ENCODE results near the gene PRKAG2. TPM values are rescaled to one million over a fixed set of nuclear protein-coding genes. Genes with fewer than 3 reads are reported as not detected.

PRKAG2 gene
- total RNA-seq, 1 donor from 2014 or later: 20.6 TPM

DNA sequence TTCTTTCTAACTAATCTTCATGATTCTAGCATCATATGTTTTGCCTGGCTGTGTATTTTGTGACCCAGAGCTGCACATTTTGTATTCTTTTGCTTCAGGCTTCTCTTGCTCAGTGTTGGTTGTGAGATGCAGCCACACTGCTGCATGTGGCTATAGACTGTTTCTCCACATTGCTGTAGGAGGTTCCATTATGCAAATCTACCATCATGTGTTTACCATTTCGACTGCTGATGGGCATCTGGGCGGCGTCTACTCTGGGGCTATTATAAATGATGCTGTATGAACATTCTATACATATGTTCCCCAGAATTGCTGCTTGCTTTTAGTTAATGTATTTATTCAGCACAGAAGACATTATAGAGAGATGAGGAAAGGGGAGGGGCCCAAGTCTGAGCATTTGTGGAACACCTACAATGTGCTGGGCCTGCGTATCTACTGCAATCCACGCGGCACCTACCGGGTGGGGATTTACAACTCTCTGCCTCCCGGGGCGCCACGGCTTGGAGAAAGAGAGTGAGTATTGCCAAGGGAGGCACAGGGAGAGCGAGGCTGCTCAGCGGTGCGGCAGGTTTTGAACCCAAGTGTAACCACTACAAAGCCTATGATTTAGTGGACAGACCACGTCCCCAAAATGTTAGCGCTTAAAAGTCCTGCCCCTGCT, 172.5 kb downstream of the PRKAG2 start:
- H3K4me1 Mint-ChIP-seq (ENCODE audit: low read depth): peaks cover 7% of the 10 kb centered on the region
- H3K36me3 Mint-ChIP-seq (ENCODE audit: insufficient read depth): no peaks in the 10 kb centered on the region
- H3K27ac Mint-ChIP-seq: no peak overlapping the region
- no peak overlapping the region for H3K4me3 Mint-ChIP-seq (ENCODE audit: low read depth)
- no peak for DNase-seq (ENCODE audit: low spot score, unreplicated experiment)
- H3K9me3 Mint-ChIP-seq (ENCODE audit: low read depth): peaks cover 6% of the 10 kb centered on the region
- H3K27me3 Mint-ChIP-seq: peaks cover 34% of the 10 kb centered on the region
- TF ChIP-seq, protein P1, sequence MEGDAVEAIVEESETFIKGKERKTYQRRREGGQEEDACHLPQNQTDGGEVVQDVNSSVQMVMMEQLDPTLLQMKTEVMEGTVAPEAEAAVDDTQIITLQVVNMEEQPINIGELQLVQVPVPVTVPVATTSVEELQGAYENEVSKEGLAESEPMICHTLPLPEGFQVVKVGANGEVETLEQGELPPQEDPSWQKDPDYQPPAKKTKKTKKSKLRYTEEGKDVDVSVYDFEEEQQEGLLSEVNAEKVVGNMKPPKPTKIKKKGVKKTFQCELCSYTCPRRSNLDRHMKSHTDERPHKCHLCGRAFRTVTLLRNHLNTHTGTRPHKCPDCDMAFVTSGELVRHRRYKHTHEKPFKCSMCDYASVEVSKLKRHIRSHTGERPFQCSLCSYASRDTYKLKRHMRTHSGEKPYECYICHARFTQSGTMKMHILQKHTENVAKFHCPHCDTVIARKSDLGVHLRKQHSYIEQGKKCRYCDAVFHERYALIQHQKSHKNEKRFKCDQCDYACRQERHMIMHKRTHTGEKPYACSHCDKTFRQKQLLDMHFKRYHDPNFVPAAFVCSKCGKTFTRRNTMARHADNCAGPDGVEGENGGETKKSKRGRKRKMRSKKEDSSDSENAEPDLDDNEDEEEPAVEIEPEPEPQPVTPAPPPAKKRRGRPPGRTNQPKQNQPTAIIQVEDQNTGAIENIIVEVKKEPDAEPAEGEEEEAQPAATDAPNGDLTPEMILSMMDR (IDR thresholded peaks at IDR 0.05; ENCODE audit: unreplicated experiment): no peak

DNA sequence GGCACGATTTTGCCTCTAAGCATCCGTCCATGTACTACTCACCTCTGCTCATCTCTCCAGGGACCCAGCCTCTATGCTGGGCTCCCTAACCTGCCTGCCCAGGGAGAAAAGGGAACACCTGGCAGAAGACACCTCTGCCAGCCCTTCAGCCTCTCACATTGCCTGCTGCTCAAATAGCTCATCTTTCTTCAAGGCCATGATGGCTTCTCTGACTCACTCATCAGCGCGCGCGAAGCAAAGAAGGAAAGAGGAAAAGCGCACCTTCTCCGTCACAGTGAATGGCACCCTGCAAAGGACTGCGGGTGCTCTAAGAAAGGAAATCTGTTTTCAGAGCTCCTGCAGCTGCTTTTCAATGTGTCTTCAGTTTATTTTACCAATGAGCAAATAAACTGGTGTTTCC, 174.0 kb downstream of the PRKAG2 start:
- Mint-ChIP-seq H3K4me1 (ENCODE audit: low read depth) (peaks cover 7% of the 10 kb centered on the region), H3K27me3 (peaks cover 39% of the 10 kb centered on the region), H3K9me3 (ENCODE audit: low read depth) (no peaks in the 10 kb centered on the region), H3K36me3 (ENCODE audit: insufficient read depth) (no peaks in the 10 kb centered on the region), H3K27ac (no peak overlapping the region), H3K4me3 (ENCODE audit: low read depth) (no peak overlapping the region)
- TF ChIP-seq, protein P1 (IDR thresholded peaks at IDR 0.05; ENCODE audit: unreplicated experiment): no peak
- DNase-seq (ENCODE audit: low spot score, unreplicated experiment): no peak

DNA sequence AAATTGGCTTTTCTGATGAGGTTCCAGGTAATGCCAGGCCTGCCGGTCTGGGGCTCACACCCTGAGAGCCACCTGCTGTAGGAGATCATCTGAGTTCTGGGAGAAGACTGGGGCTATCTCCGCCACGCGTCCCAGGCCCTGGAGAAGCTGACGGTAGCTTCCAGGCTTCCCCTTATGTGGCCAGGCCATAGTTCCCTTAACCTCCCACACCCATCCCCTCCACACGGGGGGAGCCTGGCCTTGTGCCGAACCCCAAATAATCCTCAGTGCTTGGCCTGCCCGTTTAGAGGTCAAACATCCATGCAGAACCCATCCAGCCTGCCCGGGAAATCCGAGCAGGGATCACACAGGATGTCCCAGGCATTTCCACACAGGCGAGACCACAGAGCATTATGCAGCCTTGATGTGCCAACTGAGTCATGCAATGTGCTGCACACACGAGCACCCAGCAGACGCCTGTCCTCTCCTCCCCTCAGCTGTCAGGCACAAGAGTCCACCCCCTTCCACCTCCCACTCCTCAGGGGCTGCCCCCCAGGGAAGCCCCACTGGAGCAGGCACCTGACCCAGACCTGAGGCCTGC, 176.2 kb downstream of the PRKAG2 start:
- Mint-ChIP-seq H3K4me1 (ENCODE audit: low read depth) (peaks cover 11% of the 10 kb centered on the region), H3K27ac (no peak overlapping the region), H3K4me3 (ENCODE audit: low read depth) (no peak overlapping the region), H3K9me3 (ENCODE audit: low read depth) (no peaks in the 10 kb centered on the region), H3K36me3 (ENCODE audit: insufficient read depth) (no peaks in the 10 kb centered on the region), H3K27me3 (peaks cover 30% of the 10 kb centered on the region)
- TF ChIP-seq, protein P1 (IDR thresholded peaks at IDR 0.05; ENCODE audit: unreplicated experiment): no peak
- DNase-seq (ENCODE audit: low spot score, unreplicated experiment): no peak

DNA sequence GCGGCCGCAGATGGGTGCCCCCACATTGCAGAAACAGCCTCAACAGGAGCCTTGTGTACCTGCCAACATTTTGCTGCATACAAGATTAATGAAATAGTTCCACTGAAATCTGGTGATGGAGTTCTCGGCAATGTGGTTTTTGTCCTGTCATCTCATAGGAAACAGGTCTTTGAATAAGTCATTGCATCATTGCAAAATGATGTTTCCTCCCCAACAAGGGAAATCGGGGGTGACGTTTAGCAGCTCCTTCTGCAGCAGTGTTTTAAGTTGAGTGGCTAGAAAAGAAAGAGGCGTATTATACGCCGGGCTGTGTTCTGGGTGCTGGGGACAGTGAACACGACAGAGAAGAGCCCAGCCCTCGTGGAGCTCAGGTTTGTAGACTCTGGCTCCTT, 177.0 kb downstream of the PRKAG2 start:
- Mint-ChIP-seq H3K4me1 (ENCODE audit: low read depth) (peaks cover 8% of the 10 kb centered on the region), H3K36me3 (ENCODE audit: insufficient read depth) (no peaks in the 10 kb centered on the region), H3K9me3 (ENCODE audit: low read depth) (no peaks in the 10 kb centered on the region), H3K4me3 (ENCODE audit: low read depth) (no peak overlapping the region), H3K27ac (no peak overlapping the region), H3K27me3 (peaks cover 28% of the 10 kb centered on the region)
- TF ChIP-seq, protein P1 (IDR thresholded peaks at IDR 0.05; ENCODE audit: unreplicated experiment): no peak
- DNase-seq (ENCODE audit: low spot score, unreplicated experiment): no peak

DNA sequence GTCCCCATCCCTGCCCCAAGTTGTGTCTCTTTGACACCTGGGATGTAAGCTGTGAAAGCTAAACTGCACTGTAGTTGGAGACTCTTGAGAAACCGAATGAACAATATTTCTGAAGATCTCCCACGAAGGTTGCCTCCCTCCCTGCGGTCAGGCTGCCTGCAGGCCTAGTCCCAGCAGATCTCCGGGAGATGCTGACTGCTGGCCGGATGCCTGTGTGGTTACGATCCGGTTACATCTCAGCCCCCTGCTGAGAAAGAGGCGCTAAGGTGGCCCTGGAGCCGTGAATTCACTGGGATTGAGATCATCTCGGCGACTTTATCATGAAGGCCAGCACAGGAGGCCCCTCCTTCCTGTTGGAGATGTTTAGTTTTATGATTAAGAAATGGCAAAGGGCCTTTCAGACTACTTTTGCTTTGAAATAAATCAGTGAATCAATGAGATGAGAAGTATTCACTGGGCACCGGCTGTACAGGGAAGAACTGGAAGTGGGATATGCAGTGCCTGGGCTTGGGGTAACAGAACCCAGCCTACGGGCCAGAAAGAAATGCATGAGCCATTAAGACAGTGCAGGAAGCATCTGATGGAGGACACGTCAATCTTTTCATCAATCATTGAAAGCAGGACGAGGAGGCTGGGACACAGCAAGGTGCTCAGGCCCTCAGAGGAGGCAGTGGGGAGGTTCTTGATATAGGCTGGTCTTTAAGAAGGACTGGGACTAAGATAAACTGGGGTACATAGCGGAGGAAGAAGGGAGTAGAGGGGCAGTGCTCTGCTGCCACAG, 177.6 kb downstream of the PRKAG2 start:
- no peak overlapping the region for H3K4me3 Mint-ChIP-seq (ENCODE audit: low read depth)
- no peak overlapping the region for H3K27ac Mint-ChIP-seq

More for the DNA sequence above, 177.6 kb downstream of the PRKAG2 start:
- no peaks in the 10 kb centered on the region for H3K36me3 Mint-ChIP-seq (ENCODE audit: insufficient read depth)
- no peaks in the 10 kb centered on the region for H3K9me3 Mint-ChIP-seq (ENCODE audit: low read depth)
- TF ChIP-seq, protein P1 (IDR thresholded peaks at IDR 0.05; ENCODE audit: unreplicated experiment): no peak
- no peak for DNase-seq (ENCODE audit: low spot score, unreplicated experiment)
- peaks cover 8% of the 10 kb centered on the region for H3K4me1 Mint-ChIP-seq (ENCODE audit: low read depth)
- peaks cover 24% of the 10 kb centered on the region for H3K27me3 Mint-ChIP-seq
